Vagina (tissue), 2 donors: ENCODE measurements around the gene ARL6IP5. TPM values are rescaled to one million over a fixed set of nuclear protein-coding genes. Genes with fewer than 3 reads are reported as not detected.

ENCODE experiments used
- DNase-seq, 2 donors: peaks; one replicate each; pipeline ENCODE4 v3.0.0-alpha.2; 2017; ENCODE audit errors: extremely low spot score in 2 of 2
- H3K27ac ChIP-seq: fragments of 200-600 bp; sonication (generic); one replicate; pipeline ENCODE4 v1.5.1; 2019
- H3K27me3 ChIP-seq: fragments of 200-600 bp; sonication (generic); one replicate; pipeline ENCODE4 v1.5.1; 2019
- H3K36me3 ChIP-seq, 2 donors: fragments of 200-600 bp; sonication (generic); one replicate each; pipeline ENCODE4 v1.5.1; 2017 to 2019
- H3K4me1 ChIP-seq: fragments of 200-600 bp; sonication (generic); one replicate; pipeline ENCODE4 v1.5.1; 2019
- H3K4me3 ChIP-seq, 2 donors: fragments of 200-600 bp; sonication (generic); 1 replicate in 1 of 2; 2 replicates in 1 of 2; pipeline ENCODE4 v1.5.1; 2016 to 2019
- H3K9me3 ChIP-seq: fragments of 200-600 bp; sonication (generic); one replicate; pipeline ENCODE4 v1.5.1; 2019
- POLR2A ChIP-seq, 2 donors: fragments of 450-650 bp; IDR thresholded peaks; one replicate each; pipeline ENCODE4 v1.6.1; 2017; ENCODE audit warnings: antibody characterized with exemption in 2 of 2, mild to moderate bottlenecking in 2 of 2, moderate library complexity in 2 of 2
- POLR2AphosphoS5 ChIP-seq, 2 donors: sonication (generic); formaldehyde crosslinking; IDR thresholded peaks; one replicate each; pipeline ENCODE4 v1.9.0; 2017; ENCODE audit warnings: antibody characterized with exemption in 2 of 2, mild to moderate bottlenecking in 2 of 2, low read depth in 1 of 2; ENCODE audit not compliant: insufficient read depth in 1 of 2
- intact Hi-C: fragments of 100-400 bp; cut with DNase I; formaldehyde crosslinking; loops from one replicate; pipeline ENCODE4 v1.15.1; 2023
- total RNA-seq: library from RNA; depleted of rRNA; stranded (reverse); fragments of >200 nt; gene quantifications from one replicate; pipeline ENCODE4 v1.2.3, GENCODE V29; 2016
- TF ChIP-seq, protein P1 (sequence below), 3 experiments: fragments of 450-650 bp in 2 of 3; fragments of 200-600 bp in 1 of 3; sonication (generic) in 1 of 3; IDR thresholded peaks; one replicate each; pipeline ENCODE4 v1.5.1; 2017 to 2019; ENCODE audit warnings: antibody characterized with exemption in 3 of 3, mild to moderate bottlenecking in 2 of 3, moderate library complexity in 2 of 3

The ARL6IP5 gene
- total RNA-seq, 1 donor from 2014 or later: 86.9 TPM

DNA sequence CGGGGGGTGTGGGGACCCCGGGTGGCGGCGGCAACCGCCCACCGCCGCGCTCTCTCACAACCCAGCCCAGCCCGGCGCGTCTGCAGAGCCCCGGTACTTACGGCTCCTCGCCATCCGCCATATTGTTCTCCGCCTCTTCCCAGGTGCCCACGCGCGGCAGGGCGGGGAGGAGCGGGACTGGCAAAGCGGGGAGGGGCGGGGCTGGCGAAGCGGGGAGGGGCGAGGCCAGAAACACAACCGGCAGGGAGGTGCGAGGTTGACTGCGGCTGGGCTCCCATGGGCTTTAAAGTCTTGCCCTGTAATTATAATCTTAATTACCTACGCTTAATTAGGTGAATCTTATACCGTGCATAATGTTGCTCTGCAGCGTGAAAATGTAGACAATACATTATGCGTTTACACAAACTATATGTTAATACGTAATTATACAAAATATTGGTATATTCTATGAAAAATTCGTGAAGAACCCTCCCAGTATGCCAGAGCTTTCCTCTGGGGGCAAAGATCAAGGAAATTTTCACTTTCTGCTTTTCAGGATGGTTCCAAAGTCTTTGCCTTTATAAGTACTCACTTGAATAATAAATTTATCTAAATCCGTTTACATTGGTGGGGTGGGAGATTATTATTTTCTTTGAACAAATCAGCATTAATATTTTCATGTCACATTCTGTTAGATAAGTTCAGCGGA is 4.4 kb upstream of the ARL6IP5 start, which contains the start of gene UBA3:
Gene UBA3 (minus strand): TSS at position 133 of the 688 bp plus-strand sequence. CDS start 12 bp downstream, at position 121.
- TF ChIP-seq POLR2AphosphoS5 (IDR thresholded peaks at IDR 0.05; ENCODE audit: insufficient read depth in 1 of 2, low read depth in 1 of 2): peak; percentile 53 to 75
- TF ChIP-seq, protein P1, sequence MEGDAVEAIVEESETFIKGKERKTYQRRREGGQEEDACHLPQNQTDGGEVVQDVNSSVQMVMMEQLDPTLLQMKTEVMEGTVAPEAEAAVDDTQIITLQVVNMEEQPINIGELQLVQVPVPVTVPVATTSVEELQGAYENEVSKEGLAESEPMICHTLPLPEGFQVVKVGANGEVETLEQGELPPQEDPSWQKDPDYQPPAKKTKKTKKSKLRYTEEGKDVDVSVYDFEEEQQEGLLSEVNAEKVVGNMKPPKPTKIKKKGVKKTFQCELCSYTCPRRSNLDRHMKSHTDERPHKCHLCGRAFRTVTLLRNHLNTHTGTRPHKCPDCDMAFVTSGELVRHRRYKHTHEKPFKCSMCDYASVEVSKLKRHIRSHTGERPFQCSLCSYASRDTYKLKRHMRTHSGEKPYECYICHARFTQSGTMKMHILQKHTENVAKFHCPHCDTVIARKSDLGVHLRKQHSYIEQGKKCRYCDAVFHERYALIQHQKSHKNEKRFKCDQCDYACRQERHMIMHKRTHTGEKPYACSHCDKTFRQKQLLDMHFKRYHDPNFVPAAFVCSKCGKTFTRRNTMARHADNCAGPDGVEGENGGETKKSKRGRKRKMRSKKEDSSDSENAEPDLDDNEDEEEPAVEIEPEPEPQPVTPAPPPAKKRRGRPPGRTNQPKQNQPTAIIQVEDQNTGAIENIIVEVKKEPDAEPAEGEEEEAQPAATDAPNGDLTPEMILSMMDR (IDR thresholded peaks at IDR 0.05): no peak
- TF ChIP-seq POLR2A (IDR thresholded peaks at IDR 0.05): peak in 1 of 2 donors; percentile 37
- Histone ChIP-seq H3K27me3 (no peaks in the 10 kb centered on the region), H3K4me3 (peak within 1 kb of the TSS; percentile 75 to 92), H3K9me3 (no peaks in the 10 kb centered on the region), H3K4me1 (peaks cover 50% of the 10 kb centered on the region), H3K36me3 (no peaks in the 10 kb centered on the region), H3K27ac (peak within 1 kb of the TSS; percentile 87)
- no peak for DNase-seq
- intact Hi-C loops: no loop called here

DNA sequence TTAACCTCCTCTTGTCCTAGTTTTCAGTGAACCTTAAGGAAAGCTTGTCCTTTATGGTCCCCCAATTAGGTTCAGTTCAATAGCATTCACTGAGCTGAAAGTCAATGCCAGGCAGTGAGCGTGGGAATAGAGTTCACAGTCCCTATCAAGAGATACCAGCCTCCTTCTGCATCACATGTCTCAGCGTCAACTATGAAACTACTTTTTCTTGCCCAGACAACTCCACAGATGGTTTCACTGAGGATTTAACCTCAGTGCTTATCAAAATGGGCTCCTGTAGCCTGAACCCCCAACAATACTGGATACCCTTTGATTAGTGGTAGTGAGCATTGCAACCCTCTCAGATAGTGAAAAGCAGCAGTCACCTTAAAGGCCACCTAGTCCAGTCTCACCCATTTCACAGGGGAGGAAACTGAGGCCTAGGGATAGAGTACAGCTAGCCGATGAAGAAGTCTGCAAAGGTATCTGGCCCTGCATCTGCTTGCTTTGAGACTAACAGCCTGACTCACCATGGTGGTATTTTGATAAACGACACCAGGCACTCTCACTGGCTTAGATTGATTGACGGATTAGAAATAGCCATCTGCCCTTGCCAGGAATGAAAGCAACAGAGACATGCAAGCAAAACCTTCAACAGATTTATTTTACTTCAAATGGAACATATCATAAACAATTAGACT is 3.0 kb upstream of the ARL6IP5 start:
- no peak overlapping the region for H3K4me3 ChIP-seq
- H3K9me3 ChIP-seq: no peaks in the 10 kb centered on the region
- H3K27me3 ChIP-seq: no peaks in the 10 kb centered on the region
- H3K27ac ChIP-seq: no peak overlapping the region
- intact Hi-C loops: no loop called here
- H3K36me3 ChIP-seq: no peaks in the 10 kb centered on the region
- TF ChIP-seq, protein P1 (IDR thresholded peaks at IDR 0.05): no peak
- TF ChIP-seq POLR2A (IDR thresholded peaks at IDR 0.05) (no peak), POLR2AphosphoS5 (IDR thresholded peaks at IDR 0.05; ENCODE audit: insufficient read depth in 1 of 2, low read depth in 1 of 2) (no peak)
- peaks cover 53% of the 10 kb centered on the region for H3K4me1 ChIP-seq
- no peak for DNase-seq

DNA sequence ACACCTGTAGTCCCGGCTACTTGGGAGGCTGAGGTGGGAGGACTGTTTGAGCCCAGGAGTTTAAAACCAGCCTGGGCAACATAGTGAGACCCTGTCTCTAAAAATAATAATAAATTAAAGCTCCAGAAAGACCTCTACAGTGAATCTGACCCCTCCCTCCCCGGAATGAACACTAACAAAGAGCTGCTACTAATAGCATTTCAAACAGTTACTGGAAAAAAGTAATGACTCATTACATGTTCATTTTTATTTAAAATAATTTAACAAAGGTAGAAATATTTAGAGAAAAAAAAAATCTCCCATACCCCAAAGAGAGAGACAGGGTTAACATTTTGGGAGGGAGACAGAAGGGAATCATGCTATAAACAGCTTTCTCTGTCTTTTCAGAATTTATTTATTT is 2.4 kb upstream of the ARL6IP5 start:
- no peaks in the 10 kb centered on the region for H3K9me3 ChIP-seq
- DNase-seq: no peak
- H3K27ac ChIP-seq: no peak overlapping the region
- intact Hi-C loops: no loop called here
- TF ChIP-seq POLR2AphosphoS5 (IDR thresholded peaks at IDR 0.05; ENCODE audit: insufficient read depth in 1 of 2, low read depth in 1 of 2) (no peak), POLR2A (IDR thresholded peaks at IDR 0.05) (no peak)
- TF ChIP-seq, protein P1 (IDR thresholded peaks at IDR 0.05): no peak
- no peak overlapping the region for H3K4me3 ChIP-seq
- no peaks in the 10 kb centered on the region for H3K27me3 ChIP-seq
- no peaks in the 10 kb centered on the region for H3K36me3 ChIP-seq
- peaks cover 60% of the 10 kb centered on the region for H3K4me1 ChIP-seq

DNA sequence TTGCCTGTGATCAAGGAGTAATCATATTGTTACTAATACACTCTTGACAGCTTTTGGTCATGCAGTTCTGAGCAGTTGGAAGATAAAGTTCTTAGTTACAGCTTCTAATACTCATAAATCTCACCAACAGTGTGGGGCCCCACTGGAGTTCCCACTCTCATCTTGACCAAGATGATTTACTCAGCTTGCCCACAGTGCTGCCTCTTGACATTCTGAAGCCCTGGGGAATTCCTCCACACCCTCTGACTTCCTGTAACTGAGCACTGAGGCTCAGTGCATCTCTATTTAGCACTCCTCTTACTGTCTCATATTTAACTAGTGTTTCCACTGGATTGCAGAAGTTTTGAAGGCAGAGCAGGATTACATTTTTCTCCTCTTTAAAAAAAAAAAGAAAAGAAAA is 1.9 kb upstream of the ARL6IP5 start:
- no peaks in the 10 kb centered on the region for H3K36me3 ChIP-seq
- no peaks in the 10 kb centered on the region for H3K9me3 ChIP-seq
- peaks cover 62% of the 10 kb centered on the region for H3K4me1 ChIP-seq
- DNase-seq: no peak
- H3K27me3 ChIP-seq: no peaks in the 10 kb centered on the region
- H3K4me3 ChIP-seq: no peak overlapping the region
- intact Hi-C loops: no loop called here
- TF ChIP-seq, protein P1 (IDR thresholded peaks at IDR 0.05): no peak
- TF ChIP-seq POLR2AphosphoS5 (IDR thresholded peaks at IDR 0.05; ENCODE audit: insufficient read depth in 1 of 2, low read depth in 1 of 2) (no peak), POLR2A (IDR thresholded peaks at IDR 0.05) (no peak)
- H3K27ac ChIP-seq: no peak overlapping the region
